Measurements from ENCODE around the gene POLA2.

DNA sequence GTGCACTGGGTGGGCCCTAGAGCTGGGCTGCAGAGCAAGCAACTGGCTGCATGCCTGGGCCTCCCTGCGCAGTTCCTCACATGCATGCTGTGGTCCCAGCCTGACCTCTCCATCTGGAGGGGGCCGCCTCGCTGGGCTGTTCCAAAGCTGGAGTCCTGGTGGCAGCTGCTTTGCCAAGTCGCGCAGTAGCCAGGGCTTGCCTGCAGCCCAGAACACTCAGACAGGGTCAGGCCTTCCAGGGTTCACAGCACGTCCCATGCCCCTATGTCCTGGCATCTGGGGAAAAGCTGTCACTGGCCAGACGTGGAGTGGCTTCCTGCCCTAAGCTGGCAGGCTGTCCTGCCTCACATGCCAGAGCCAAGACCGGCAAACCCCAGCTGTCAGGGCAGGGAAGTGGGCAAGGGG lies 36.4 kb downstream of the POLA2 start:
- TF ChIP-seq CTCF (IDR thresholded peaks at IDR 0.05): no peak
- no peak for TF ChIP-seq REST (IDR thresholded peaks at IDR 0.05)
- no peak for TF ChIP-seq SREBF2 (IDR thresholded peaks at IDR 0.05)
- TF ChIP-seq NR3C1 (IDR thresholded peaks at IDR 0.05): no peak
- TF ChIP-seq POLR2A (IDR thresholded peaks at IDR 0.05; ENCODE audit: low read length): no peak
- no peak for TF ChIP-seq ZFP36 (IDR thresholded peaks at IDR 0.05; ENCODE audit: borderline replicate concordance, partially characterized antibody)

Measured in A549 (cell line).